GM21723 (cell line): ENCODE measurements around the gene ACKR3.

Experiments used
- ATAC-seq: cut with Tn5 transposase; IDR thresholded peaks from one replicate; pipeline ENCODE4 v1.9.1; 2021; ENCODE audit warnings: mild to moderate bottlenecking, moderate library complexity; ENCODE audit not compliant: unreplicated experiment

ACKR3 gene

DNA sequence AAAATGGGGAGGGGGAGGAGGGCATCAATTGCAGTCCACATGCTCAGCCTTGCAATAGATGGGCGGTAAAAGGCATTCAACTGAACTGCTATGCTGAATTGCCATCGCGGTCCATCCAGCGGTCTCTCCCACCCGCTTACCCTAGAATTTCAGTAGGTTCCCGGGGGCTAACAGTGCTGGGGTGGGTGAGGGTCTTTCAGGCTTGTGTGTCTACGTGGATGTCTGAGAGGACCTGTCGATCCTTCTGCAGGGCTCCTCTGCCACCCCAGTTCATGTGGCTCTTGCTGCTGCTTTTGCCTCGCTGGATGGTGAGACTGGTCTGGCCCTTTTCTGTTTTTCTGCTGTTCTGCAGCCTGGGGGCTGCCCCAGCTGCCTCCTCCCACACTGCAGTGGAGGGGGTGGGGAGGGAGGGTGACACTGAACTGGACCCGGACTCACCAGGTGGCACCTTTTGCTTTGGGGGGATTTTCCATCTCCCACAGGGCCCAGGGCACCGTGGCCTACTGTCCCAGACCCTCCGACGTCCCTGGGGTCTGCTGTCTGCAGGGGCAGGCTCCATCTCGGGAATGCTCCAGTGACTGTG is 14.1 kb downstream of the ACKR3 start:
- ATAC-seq = no peak

DNA sequence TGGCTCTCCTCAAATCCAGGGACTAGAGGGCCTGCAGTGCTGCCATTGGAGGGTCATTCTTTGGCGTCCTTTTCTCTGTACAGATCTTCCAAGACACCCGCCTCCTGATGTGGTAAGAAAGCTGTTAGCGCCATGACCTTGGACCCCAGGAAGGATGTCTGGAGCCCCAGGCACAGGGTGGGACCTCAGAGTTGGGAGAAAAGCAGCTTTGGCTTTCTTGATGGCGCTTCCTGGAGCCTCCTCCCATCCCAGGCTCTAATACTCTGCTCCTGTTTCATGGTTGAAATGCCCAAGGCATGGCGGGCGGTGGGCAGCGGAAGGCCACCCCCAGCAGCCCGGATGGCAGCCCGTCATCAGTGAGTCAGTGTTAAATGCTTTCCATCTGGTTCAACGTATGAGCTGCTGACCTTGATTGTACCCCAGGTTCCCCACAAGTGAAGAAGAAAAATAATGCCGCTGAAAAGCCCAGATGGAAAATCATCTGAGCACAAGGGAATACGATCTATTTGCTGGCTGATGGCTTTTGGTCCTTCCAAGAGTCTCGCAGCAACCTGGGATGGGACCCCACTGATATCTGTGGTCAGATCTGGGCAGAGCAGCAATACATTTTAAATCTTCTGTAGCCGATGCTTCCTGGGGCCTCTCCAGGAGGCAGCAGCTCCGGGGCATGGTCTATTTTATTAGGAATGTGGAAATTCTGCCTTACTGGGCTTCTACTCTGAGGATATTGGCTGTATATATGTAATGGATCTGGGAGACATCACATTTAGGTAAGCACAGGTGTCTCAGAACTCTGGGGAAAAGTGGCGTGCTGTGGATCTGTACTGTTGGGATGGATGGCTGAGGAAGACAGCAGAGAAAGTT is 15.1 kb downstream of the ACKR3 start:
- no peak for ATAC-seq

DNA sequence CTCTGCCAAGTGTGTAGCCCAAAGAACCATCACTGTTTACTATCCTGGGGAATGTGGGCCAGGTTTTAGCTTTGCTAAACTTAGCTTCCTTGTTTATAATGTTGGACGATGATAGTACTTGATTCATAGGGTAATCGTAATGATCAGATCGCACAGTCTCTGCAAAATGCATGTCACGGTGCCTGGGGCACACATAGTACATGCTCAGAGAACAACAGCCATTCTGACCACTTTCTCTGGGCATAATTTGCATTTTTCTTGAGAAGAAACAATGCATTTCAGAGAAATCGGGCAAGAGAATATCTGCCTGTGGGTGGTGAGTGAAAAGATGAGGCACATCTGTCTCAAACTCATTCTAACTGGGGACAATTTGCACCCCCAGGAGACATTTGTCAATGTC is 16.3 kb downstream of the ACKR3 start:
- ATAC-seq = no peak

DNA sequence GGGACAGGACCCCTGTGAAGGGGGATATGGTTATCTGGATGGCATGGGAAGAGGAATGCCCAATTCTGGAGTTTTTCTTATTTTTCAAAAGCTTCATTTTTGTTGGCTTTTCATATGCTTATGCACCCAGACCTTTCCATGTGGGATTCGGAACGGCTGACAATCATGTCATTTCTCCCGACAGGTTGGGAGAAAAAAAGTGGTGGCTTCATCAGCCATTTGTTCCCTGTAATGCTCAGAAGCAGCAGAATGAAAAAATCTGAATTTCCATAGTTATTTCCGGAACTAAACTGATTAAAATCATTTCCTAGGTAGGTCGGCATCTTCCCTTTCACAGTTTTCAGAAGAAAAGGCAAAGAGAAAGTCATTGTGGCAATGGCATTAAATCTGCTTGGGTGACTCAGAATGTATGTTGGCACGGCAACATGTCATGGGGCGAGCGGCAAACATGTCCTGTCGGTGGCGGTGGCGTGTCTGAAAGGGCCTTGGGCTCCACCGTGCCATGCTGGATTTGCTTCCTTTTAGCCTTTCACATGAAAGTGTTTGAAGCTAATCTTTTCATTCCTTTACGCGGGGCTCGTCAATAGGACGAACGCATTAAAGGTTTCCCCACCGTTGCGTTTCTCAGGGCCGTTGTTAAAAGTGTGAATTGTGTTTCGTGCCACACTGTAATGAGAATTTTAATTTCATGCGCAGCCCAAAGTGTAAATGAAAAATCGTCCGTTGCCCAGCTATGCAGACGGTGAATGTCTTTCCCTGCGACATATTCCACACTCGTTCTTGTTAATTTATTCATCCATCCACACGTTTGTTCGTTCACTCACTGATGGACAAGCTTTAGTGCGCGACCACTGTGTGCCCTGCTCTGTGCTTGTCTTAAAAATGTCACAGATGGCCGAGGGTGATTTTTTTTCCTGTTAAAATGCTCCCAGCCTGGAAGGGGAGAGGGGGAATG is 18.5 kb downstream of the ACKR3 start:
- no peak for ATAC-seq

DNA sequence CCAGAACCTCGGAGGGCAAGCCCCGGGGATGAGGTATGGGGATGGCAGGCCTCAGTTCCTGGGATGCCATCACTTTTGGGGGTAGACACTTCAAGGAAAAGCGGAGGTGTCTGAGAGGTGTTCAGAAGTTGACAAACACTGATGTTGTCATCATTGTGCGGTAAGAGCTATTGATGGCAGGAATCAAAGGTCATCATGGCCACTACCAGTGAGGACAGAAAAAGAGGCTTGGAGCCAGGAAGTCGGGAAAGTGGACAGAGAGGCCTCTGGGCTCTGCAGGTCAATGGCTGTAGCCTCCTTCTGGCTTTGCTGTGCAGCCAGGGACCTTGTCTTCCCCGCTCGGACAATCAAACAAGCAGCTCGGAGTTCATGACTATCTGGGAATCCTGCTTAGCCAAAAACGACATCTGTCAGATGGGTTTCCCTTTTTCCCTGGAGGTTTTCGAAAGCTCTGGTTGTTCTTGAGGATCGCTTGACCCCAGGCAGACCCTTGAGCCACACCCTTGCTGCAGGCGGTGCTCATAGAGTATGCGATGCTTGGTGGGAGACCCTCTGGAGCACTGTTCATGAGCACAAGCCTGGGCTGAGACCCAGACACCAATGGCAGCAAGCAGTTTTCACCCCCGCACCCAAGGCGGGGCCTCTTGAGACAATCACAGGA is 19.4 kb downstream of the ACKR3 start:
- no peak for ATAC-seq

DNA sequence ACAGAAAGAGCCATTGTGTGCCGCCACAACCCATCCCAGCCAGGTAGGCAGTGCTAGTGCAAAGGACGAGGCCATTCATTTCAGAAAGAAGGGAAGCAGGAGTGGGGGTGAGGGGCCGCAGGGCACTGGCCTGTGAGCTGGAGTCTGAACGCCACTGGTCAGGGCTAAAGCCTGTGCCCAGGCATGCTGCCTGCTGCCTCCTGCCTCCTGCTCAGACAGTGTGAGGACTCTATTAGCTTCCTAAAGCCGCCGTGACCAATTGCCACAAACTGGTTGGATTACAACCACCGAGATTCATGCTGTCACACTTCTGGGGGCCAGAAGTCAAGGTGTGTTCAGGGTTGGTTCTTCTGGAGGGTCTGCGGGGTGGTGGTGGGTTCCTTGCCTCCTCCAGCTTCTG is 21.2 kb downstream of the ACKR3 start:
- no peak for ATAC-seq

DNA sequence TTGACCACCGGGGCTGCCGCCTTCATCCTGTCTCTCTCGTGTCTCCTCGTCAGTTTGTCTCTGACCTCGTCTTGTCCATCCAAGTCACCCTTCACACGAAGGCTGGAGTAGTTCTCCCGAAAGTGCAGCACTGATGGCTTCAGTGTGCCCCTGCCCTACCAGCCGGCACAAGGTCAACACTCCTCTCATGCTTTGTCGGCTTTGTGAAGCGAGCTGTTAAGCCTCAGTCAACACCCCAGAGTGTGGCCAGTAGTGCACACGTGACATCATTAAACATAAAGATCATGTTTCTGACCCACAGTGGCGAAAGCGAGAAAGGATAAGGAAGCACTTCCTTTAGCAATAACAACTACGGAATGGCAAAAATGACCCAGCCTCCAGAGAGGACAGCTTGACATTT is 23.2 kb downstream of the ACKR3 start:
- no peak for ATAC-seq

DNA sequence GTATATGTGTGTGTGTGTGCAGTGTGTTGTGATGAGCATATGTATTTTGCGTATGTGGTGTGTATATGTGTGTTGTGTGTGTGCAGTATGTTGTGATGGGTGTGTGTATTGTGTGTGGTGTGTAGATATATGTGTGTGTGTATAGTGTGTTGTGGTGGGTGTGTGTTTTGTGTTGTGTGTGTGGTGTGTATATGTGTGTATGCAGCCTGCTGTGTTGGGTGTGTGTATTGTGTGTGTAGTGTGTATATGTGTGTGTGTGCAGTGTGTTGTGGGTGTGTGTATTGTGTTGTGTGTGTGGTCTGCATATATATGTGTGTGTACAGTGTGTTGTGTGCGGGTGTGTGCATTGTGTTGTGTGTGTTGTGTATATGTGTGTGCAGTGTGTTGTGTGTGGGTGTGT is 23.9 kb downstream of the ACKR3 start:
- no peak for ATAC-seq

DNA sequence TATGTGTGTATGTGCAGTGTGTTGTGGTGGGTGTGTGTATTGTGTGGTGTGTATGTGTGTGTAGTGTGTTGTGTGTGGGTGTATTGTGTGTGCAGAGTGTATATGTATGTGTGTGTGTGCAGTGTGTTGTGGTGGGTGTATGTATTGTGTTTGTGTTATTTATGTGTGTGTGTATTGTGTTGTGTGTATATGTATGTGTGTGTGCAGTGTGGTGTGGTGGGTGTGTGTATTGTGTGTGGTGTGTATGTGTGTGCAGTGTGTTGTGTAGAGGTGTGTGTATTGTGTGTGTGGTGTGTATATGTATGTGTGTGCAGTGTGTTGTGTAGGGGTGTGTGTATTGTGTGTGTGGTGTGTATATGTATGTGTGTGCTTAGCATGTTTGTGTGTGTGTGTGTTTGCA is 24.3 kb downstream of the ACKR3 start:
- no peak for ATAC-seq

DNA sequence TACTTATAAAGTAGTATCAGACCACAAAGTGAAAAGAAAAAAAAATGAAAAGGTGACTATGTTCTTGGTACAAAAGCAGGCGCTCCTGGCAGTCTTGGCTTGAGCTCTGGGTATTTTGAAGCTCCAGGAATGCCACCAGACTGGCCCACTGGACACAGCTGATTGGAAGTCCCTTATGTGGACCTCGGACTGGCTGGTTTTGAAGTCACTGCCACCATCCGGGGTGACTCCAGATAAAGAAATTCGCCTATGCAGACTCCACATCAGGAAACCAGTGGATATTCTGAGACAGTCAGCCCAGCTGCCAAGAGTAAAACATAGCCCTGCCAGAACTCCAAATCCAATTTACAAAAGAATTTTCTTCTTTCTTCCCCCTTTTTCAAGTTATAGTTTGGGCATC is 28.0 kb downstream of the ACKR3 start:
- ATAC-seq = no peak

DNA sequence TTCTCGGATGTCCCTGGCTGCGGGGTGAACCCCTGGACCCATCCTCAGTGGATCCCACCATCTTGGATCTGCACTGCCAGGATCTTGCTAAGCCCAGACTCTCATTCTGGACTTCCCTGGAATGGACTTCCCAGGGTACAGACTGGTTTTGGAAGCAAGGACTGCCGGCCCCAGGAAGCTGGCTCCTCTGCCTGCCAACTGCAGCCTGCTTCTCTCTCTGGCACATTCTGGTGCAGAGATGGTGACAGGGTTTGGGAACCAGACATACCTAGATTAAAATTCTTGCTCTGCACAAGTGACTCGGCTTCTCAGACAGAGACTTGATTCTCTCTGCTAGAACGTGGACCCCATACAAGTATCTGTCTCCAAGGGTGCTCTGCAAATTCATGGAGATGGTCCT is 29.4 kb downstream of the ACKR3 start:
- no peak for ATAC-seq

DNA sequence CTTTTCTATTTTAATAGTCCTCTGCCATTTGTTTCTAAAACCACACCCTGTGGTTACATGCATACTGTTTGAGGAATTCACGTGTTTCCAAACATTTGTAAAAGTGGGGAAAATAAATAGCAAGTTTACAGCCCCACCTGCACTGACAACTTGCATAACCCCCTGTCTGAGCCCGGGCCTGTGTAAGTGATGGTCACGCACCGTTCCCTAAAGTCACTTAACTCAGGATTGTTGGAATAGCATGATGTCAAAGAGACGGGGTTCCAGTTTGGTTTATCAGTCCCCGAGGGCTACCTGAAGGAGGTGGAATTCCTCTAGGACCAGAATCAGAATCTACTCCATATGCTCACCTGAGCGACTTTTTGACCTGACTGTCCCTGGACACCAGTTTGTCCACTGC is 30.5 kb downstream of the ACKR3 start:
- ATAC-seq = no peak

DNA sequence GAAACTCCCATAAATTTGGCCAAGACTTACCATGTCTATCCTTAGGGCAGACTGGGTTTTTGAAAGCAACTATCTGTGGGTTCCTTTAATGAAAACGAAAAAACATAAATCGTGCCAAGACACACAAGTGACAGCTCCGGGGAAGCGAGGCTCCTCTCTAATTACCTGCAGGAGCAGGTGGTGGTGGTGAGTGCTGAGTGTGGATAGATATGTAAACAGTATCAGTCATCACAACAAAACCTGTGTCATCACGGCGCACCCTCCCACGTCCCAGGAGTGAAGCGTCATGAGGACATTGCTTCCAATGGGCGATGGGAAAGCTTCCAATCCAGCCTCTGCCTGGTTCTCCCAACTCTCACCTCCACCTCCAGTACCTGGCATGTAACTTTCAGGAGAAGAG is 31.3 kb downstream of the ACKR3 start:
- ATAC-seq = no peak

DNA sequence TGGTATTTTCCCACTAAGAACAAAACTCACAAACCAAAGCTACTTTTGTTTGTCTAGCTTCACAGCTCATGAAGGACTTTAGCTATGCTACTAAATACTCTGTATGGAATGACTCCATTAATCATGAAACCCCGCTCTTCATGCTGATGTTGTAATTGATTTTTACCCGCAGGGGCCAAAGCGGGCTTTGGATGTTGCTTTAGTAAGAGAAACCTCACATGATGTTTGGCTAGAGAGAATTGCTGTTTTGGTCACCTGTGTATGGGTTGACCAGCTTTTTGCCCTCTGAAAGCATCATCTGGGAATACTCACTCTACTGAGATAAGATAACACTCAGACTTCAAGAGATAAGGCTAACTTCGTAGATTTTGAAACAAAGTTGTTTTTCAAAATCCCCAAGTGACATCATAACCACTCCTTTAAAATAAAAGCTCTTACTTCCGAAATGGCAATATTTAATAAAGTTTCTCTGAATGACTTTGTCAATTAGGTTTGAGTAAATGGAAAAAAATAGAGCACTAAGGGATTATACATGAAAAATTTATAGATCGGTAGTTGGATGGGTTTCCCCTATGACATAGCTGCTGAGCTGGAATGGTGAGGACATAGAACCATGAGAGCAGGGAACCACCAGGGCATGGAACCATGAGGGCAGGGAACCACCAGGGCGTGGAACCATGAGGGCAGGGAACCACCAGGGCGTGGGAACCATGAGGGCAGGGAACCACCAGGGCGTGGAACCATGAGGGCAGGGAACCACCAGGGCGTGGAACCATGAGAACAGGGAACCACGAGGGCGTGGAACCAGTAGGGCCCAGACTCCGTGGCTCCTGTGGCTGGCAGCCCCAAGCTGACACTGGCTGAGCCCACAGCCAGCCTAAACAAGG is 31.9 kb downstream of the ACKR3 start:
- ATAC-seq = no peak

DNA sequence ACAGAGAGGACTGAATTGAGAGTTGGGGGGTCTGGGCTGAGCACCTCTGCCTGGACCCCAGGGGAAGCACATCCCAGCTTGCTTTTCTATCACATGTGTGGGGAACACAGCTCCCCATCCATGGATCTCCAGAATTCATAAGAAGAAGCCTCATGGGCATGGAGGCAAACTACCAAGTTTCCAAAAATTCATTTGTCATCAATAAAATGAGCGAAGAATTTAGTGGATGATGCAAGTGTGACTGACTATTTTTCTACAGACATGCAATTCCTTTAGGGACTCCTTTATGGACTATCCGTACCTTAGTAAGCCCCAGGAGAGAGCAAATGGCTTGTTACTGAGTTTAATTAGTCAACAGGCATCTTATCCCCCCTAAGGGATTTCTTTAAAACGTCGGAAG is 33.1 kb downstream of the ACKR3 start:
- ATAC-seq = no peak

DNA sequence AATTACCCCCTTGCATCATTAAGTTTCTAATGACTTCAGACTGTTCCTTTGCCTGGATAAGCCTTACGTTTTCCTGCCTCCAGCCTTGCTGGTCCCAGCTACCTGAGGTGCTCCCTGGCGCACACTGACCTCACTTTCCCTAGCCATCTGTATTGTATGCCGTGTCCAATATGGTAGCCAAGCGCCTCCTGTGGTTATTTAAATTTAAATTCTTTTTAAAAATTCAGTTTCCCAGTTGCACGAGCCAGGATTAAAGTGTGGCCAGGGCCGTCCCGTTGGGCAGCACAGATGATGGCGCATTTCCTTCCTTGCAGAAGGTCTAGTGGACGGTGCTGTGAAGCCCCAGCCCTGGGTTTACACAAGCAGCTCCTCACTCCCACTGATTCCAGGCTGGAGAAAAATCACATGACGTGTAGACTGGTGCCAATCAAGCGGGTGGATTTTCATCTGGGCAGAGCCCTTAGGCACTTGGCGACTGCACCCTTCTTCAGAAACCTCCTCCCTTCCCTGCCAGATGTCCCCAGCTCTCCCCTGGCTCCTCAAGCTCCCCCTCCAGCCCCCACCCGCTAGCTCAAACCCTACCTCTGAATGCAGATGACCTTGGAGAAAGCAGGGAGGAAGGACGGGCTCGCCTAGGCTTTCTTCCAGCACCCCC is 33.9 kb downstream of the ACKR3 start:
- no peak for ATAC-seq

DNA sequence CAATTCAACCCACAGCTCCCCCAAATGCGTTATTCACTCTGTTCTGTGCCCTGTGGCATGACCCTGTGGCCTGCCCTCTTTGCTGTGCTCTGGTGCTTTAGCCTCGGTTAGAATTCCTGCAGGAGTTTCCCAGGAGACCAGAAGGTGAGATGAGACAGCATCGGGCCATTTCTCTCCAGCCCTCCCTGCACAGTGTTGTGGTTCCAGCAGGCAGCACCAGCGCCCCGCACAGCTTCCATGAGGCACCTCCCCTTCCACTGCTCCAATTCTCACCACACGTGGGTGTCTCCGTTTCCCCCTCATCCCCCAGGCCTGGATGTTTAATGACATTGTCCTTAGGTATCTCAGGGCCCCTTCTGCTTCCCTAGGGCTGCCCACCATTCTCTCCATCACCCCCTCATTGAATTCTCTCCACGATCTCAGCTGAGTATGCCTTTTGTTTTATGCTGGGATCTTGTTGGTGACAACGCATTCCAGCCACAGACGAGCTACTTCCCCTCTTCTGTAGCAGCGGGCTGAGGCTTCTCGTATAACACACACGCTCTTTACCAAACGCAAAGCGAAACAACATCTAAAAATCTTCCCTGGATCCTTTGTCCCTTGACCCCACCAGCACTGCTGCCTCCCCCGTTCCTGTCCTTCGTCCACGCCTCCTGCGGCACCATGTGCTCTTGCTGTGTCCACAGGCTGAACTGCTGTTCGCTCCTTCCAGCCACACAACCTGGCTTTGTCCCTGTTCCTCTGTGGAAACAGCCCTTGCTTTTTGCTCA is 35.1 kb downstream of the ACKR3 start:
- ATAC-seq = no peak

DNA sequence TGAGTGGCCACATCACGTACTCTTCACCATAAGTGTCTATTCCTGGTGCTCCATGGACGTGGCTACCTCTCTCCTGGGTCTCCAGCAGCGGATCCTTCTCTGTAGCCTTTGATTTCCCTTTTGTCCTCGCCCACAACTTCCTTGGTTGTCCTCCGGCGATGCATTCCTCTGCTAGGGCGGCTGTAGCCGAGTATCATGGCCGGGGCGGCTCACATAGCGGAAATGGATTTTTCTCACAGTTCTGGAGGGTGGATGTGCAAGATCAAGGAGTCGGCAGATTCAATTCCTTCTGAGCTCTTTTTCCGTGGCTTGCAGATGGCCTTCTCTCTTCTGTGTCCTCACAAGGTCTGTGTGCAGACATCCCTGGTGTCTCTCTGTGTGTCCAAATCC is 35.7 kb downstream of the ACKR3 start:
- ATAC-seq = no peak

DNA sequence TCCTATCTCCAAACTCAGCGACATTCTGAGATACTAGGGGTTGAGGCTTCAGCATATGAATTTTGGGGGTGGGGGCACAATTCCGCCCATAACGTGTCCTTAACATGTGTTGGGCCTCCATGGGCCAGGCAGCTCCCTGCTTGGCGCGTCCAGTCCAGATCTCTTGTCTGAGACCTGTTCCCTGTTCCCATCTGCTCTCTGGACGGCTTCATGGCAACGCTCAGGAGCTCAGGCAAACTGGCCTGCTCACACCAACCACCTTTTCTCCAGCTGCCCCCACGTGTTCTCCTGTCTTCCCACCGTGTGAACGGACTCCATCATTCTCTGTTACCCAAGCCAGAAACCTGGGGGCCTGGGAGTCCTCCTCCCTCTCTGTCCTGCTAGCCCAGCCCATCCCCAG is 36.4 kb downstream of the ACKR3 start:
- no peak for ATAC-seq
